AG04449 (cell line): ENCODE results near the gene MAST2.

Source experiments
- CTCF ChIA-PET: fragments of 350-600 bp; formaldehyde crosslinking; extraction: SDS; loops from one replicate; lab custom pipeline; 2021; ENCODE audit warnings: antibody characterized with exemption; lab: Yijun Ruan, JAX
- POLR2A ChIA-PET: fragments of 400-600, 350-600 bp; formaldehyde crosslinking; extraction: SDS; loops from one replicate; lab custom pipeline; 2020; ENCODE audit warnings: antibody characterized with exemption, inconsistent platforms; lab: Yijun Ruan, JAX
- DNase-seq: peaks from one replicate; pipeline ENCODE4 v3.0.0-alpha.2; 2010; ENCODE audit warnings: low read depth, low spot score
- H3K4me3 ChIP-seq: 2 replicates; pipeline ENCODE4 v1.5.1; 2011; ENCODE audit warnings: low read depth, mild to moderate bottlenecking, control low read depth, low read length
- CTCF ChIP-seq: IDR thresholded peaks from one replicate; pipeline ENCODE4 v1.5.1; 2011; ENCODE audit warnings: mild to moderate bottlenecking, moderate library complexity, low read length, control low read depth, inconsistent platforms; ENCODE audit not compliant: insufficient read depth; ENCODE audit errors: missing control alignments

MAST2 gene

DNA sequence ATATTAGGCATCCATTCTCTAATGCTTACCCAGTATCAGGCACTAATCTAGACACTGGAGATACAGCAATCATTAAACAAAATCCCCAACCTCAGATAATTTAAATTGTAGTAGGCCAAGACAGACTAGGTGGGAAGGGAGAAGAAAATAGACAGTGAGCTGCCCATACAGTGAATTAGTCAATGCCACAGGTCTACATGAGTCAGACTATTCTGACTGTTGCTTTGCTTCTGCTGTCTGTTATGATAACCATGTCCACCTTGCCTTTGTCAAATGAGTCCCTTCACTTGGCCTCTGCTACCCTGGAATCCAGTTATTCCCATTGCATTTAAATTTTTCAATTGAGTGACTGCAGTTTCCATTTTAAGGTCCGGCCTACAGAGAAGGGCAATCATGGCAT lies 269.6 kb downstream of the MAST2 start:
- ChIA-PET CTCF (interaction anchor here (0.7 kb wide), 1 partner anchor 260 kb away, joined by 3 read pairs; no protein-coding TSS in a partner anchor), POLR2A (interaction anchor here (0.5 to 0.6 kb wide), 2 partner anchors 58 to 551 kb away, joined by 3 read pairs; partner anchors contain the start of gene PRDX1)
- no peak for TF ChIP-seq CTCF
- no peak overlapping the region for H3K4me3 ChIP-seq
- DNase-seq: no peak

DNA sequence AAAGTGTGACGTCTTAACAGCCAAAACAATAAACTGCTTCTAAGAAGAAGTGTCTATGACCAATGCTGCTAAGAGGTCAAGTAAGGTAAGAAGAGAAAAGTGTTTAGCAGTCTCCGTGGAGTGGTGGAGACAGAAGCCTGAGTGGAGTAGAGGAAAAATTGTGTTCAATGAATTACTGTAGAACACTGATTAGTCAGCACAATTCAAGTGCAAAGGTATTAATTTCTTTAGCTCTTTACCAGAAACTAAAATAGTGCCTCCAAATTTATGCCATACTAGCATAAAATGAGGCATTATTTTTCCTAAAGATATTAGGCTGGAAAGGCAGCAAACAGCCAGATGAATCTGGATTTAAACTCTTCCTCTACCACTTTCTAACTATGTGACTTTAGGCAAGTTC lies 272.9 kb downstream of the MAST2 start:
- H3K4me3 ChIP-seq: no peak overlapping the region
- ChIA-PET CTCF (no interaction called here), POLR2A (no interaction called here)
- no peak for TF ChIP-seq CTCF
- DNase-seq: no peak

DNA sequence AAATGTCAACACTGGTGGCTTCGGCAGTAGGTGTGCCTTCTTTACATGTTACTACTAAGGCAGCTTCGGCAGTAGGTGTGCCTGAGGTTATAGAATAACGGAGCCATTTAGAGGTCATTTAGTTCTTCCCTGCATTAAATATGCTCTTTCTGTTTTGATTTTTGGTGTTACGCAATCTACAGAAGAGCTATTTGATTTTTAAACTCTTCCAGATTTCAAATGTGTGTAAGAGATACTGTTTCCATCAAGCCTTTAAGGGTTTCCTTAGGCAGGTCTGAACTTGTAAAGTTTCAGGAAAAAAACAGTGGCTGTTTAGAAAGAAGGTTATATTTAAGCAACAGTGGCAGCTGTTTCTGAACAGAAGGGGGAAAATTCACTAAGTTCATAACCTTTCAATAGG lies 274.2 kb downstream of the MAST2 start:
- ChIA-PET POLR2A (no interaction called here), CTCF (interaction anchor here (0.8 kb wide), 1 partner anchor 13 kb away, joined by 3 read pairs; no protein-coding TSS in a partner anchor)
- H3K4me3 ChIP-seq: no peak overlapping the region
- no peak for DNase-seq
- TF ChIP-seq CTCF: no peak

DNA sequence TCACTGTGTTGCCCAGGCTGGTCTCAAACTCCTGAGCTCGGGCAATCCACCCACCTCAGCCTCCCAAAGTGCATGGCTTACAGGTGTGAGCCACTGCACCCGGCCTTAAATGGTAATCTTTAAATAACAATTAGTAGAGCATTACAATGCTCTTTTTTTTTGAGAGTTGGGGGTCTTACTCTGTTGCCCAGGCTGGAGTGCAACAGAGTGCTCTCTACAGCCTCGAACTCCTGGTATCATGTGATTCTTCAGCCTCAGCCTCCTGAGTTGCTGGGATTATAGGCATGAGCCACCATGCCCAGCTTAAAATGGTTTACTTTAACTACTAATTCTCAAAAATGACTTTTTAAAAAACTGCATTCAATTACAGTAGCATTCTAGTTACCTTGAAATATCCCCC lies 276.8 kb downstream of the MAST2 start:
- POLR2A ChIA-PET: no interaction called here
- DNase-seq: no peak
- H3K4me3 ChIP-seq: no peak overlapping the region
- CTCF ChIA-PET: interaction anchor here (0.8 to 1.0 kb wide), 3 partner anchors 8 to 78 kb away, joined by 3 read pairs; no protein-coding TSS in a partner anchor
- no peak for TF ChIP-seq CTCF

DNA sequence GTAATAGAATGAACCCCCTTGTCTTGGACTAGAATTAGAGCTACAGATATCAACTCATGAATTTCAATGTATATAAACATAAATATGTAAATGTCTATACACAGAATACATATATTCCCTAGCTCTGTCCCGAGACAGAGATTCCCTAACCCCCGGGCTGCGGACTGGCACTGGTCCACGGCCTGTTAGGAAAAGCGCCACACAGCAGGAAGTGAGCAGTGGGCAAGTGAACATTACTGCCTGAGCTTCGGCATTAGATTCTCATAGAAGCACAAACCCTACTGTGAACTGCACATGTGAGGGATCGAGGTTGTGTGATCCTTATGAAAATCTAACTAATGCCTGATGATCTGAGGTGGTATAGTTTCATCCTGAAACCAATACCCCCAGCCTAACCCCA lies 277.8 kb downstream of the MAST2 start:
- ChIA-PET POLR2A (no interaction called here), CTCF (interaction anchor here (1.0 kb wide), 1 partner anchor 11 kb away, joined by 3 read pairs; no protein-coding TSS in a partner anchor)
- TF ChIP-seq CTCF: no peak
- DNase-seq: no peak
- no peak overlapping the region for H3K4me3 ChIP-seq

- no peak overlapping the region for H3K4me3 ChIP-seq
- ChIA-PET POLR2A (no interaction called here), CTCF (no interaction called here)
- DNase-seq: no peak
- TF ChIP-seq CTCF: no peak
These were observed 278.2 kb downstream of the MAST2 start for GRCh38 chr1:46081619-46082018.
